GM23338 (cell line): ENCODE data around the gene SLC26A11. TPM values are rescaled to one million over a fixed set of nuclear protein-coding genes. Genes with fewer than 3 reads are reported as not detected.

ENCODE experiments used
- ATAC-seq: fragments of 200-7000 bp; cut with Tn5 transposase; 3 replicates; pipeline ENCODE4 v1.9.1; 2020
- DNase-seq: peaks from one replicate; pipeline ENCODE4 v3.0.0-alpha.2; 2015; ENCODE audit warnings: low spot score
- H2AFZ ChIP-seq: fragments of 200-600 bp; sonication (generic); 2 replicates; pipeline ENCODE4 v1.8.0; 2016; ENCODE audit warnings: antibody characterized with exemption, mild to moderate bottlenecking, moderate library complexity
- H3F3A ChIP-seq: fragments of 200-600 bp; sonication (generic); replicated peaks from 2 replicates; pipeline ENCODE4 v1.8.0; 2017; ENCODE audit warnings: antibody characterized with exemption, mixed run types, low read depth
- H3K27ac ChIP-seq: fragments of 200-600 bp; sonication (generic); 2 replicates; pipeline ENCODE4 v1.6.1; 2016; ENCODE audit warnings: low read depth
- H3K27me3 ChIP-seq: fragments of 200-600 bp; sonication (generic); 2 replicates; pipeline ENCODE4 v1.8.0; 2016; ENCODE audit warnings: mild to moderate bottlenecking, mixed run types, moderate library complexity; ENCODE audit not compliant: insufficient read depth
- H3K36me3 ChIP-seq: fragments of 200-600 bp; sonication (generic); 2 replicates; pipeline ENCODE4 v1.8.0; 2016; ENCODE audit warnings: mild to moderate bottlenecking; ENCODE audit not compliant: insufficient read depth
- H3K4me1 ChIP-seq: fragments of 200-600 bp; sonication (generic); 2 replicates; pipeline ENCODE4 v1.8.0; 2016; ENCODE audit warnings: mild to moderate bottlenecking, moderate library complexity; ENCODE audit not compliant: insufficient read depth
- H3K4me2 ChIP-seq: fragments of 200-600 bp; sonication (generic); 2 replicates; pipeline ENCODE4 v1.7.1; 2017; ENCODE audit warnings: mixed run types
- H3K4me3 ChIP-seq: fragments of 200-600 bp; sonication (generic); 2 replicates; pipeline ENCODE4 v1.6.1; 2016; ENCODE audit warnings: mixed run types
- H3K79me2 ChIP-seq: fragments of 200-600 bp; sonication (generic); replicated peaks from 2 replicates; pipeline ENCODE4 v1.8.0; 2017; ENCODE audit warnings: mild to moderate bottlenecking; ENCODE audit not compliant: insufficient read depth
- H3K9me2 ChIP-seq: fragments of 200-600 bp; sonication (generic); 2 replicates; pipeline ENCODE4 v1.8.0; 2017; ENCODE audit not compliant: insufficient read depth
- H4K20me1 ChIP-seq: fragments of 200-600 bp; sonication (generic); replicated peaks from 2 replicates; pipeline ENCODE4 v1.8.0; 2017; ENCODE audit warnings: mild to moderate bottlenecking; ENCODE audit not compliant: insufficient read depth
- H3K27ac Mint-ChIP-seq: 2 replicates; pipeline ENCODE4 v1.8.0; 2020; ENCODE audit warnings: inconsistent platforms, mild to moderate bottlenecking, moderate library complexity, mixed read lengths
- H3K27me3 Mint-ChIP-seq: 3 replicates; pipeline ENCODE4 v1.8.0; 2022; ENCODE audit warnings: low read depth, mild to moderate bottlenecking, moderate library complexity, mixed read lengths, inconsistent platforms; ENCODE audit not compliant: insufficient read depth, poor library complexity
- H3K36me3 Mint-ChIP-seq: 3 replicates; pipeline ENCODE4 v1.8.0; 2021; ENCODE audit warnings: low read depth, mild to moderate bottlenecking, inconsistent platforms, moderate library complexity, mixed read lengths
- H3K4me1 Mint-ChIP-seq: 3 replicates; pipeline ENCODE4 v1.8.0; 2020; ENCODE audit warnings: mild to moderate bottlenecking, inconsistent platforms, mixed read lengths
- H3K4me3 Mint-ChIP-seq: 3 replicates; pipeline ENCODE4 v1.8.0; 2021; ENCODE audit warnings: moderate library complexity, mild to moderate bottlenecking, inconsistent platforms, mixed read lengths
- H3K9me3 Mint-ChIP-seq: 3 replicates; pipeline ENCODE4 v1.8.0; 2020; ENCODE audit warnings: moderate library complexity, mild to moderate bottlenecking, inconsistent platforms, mixed read lengths
- CREB1 ChIP-seq: fragments of 250-450 bp; sonication (Bioruptor Pico); IDR thresholded peaks from 2 replicates; pipeline ENCODE4 v1.5.0; 2020; ENCODE audit warnings: low read depth, mild to moderate bottlenecking, moderate library complexity
- POLR2AphosphoS5 ChIP-seq: IDR thresholded peaks from 2 replicates; pipeline ENCODE4 v1.6.1; 2016; ENCODE audit warnings: antibody characterized with exemption, low read depth
- REST ChIP-seq: IDR thresholded peaks from one replicate; pipeline ENCODE4 v1.6.1; 2018; ENCODE audit warnings: antibody characterized with exemption; ENCODE audit not compliant: unreplicated experiment
- ZNF114 ChIP-seq: fragments of 250-450 bp; sonication (Bioruptor Pico); IDR thresholded peaks from 2 replicates; pipeline ENCODE4 v1.5.0; 2020; ENCODE audit warnings: mild to moderate bottlenecking, moderate library complexity
- ZNF331 ChIP-seq: fragments of 250-450 bp; sonication (Bioruptor Pico); IDR thresholded peaks from 2 replicates; pipeline ENCODE4 v1.5.0; 2020; ENCODE audit warnings: low read depth, mild to moderate bottlenecking, moderate library complexity
- polyA plus RNA-seq: library from polyadenylated mRNA; unstranded; fragments of >200 nt; fragmentation: Nextera tagmentation; extraction: Ambion mirVana; gene quantifications from 2 replicates; pipeline ENCODE4 v1.2.1, GENCODE V29; 2016
- total RNA-seq: library from RNA; depleted of rRNA; stranded (reverse); fragments of >200 nt; shearing (Covaris generic); gene quantifications from 2 replicates; pipeline ENCODE4 v1.2.3, GENCODE V29; 2014
- TF ChIP-seq, protein P1 (sequence below), 2 experiments: fragments of 200-600 bp in 1 of 2; sonication (generic) in 1 of 2; conservative IDR thresholded peaks; 2 replicates each; pipeline versions ENCODE4 v1.5.1 to v1.6.1; 2016 to 2017; ENCODE audit warnings: antibody characterized with exemption in 2 of 2, low read depth in 2 of 2, mild to moderate bottlenecking in 2 of 2, moderate library complexity in 1 of 2
- TF ChIP-seq, protein P2 (sequence below): fragments of 250-450 bp; sonication (Bioruptor Pico); IDR thresholded peaks from 2 replicates; pipeline ENCODE4 v1.5.0; 2020; ENCODE audit warnings: mild to moderate bottlenecking, moderate library complexity
- TF ChIP-seq, protein P3 (sequence below): IDR thresholded peaks from 2 replicates; pipeline ENCODE4 v1.6.1; 2016; ENCODE audit warnings: antibody characterized with exemption

SLC26A11 gene
- total and polyA plus RNA-seq, 2 experiments from 2014 or later = 10.9 to 23.0 TPM

DNA sequence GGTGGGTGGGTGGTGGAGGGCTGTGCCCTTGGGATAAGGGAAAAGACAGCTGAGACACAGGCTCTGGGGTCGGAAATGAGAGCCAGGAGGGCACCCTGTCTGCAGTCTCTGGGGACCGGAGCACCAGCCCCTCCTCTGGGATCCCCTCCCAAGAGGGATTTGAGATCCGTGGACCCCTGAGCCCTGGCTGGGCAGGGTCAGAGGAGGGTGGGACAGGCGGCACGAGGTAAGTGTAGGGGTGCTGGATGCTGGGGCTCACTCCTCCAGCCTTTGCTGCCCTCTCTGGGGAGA lies 519 bp upstream of the SLC26A11 start:
- H3K4me1 ChIP-seq = 0 out of 2 replicates have a peak, but pooled peaks cover 3% of the 10 kb centered on the region
- peaks cover 7% of the 10 kb centered on the region for H3K27me3 Mint-ChIP-seq
- H3K4me1 Mint-ChIP-seq = peaks cover 16% of the 10 kb centered on the region
- H3F3A ChIP-seq = peaks cover 7% of the 10 kb centered on the region; the same call in 1 of the 2 replicates
- DNase-seq (no peak), ATAC-seq (peak; percentile 16; the same call in 2 of the 3 replicates)
- no peak for TF ChIP-seq CREB1
- TF ChIP-seq, protein P1, sequence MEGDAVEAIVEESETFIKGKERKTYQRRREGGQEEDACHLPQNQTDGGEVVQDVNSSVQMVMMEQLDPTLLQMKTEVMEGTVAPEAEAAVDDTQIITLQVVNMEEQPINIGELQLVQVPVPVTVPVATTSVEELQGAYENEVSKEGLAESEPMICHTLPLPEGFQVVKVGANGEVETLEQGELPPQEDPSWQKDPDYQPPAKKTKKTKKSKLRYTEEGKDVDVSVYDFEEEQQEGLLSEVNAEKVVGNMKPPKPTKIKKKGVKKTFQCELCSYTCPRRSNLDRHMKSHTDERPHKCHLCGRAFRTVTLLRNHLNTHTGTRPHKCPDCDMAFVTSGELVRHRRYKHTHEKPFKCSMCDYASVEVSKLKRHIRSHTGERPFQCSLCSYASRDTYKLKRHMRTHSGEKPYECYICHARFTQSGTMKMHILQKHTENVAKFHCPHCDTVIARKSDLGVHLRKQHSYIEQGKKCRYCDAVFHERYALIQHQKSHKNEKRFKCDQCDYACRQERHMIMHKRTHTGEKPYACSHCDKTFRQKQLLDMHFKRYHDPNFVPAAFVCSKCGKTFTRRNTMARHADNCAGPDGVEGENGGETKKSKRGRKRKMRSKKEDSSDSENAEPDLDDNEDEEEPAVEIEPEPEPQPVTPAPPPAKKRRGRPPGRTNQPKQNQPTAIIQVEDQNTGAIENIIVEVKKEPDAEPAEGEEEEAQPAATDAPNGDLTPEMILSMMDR (conservative IDR thresholded peaks at IDR 0.05; ENCODE audit: low read depth in 2 of 2) = no peak
- no peak for TF ChIP-seq REST
- no peak for TF ChIP-seq ZNF331 (CRISPR knock-in tag)
- TF ChIP-seq, protein P2, sequence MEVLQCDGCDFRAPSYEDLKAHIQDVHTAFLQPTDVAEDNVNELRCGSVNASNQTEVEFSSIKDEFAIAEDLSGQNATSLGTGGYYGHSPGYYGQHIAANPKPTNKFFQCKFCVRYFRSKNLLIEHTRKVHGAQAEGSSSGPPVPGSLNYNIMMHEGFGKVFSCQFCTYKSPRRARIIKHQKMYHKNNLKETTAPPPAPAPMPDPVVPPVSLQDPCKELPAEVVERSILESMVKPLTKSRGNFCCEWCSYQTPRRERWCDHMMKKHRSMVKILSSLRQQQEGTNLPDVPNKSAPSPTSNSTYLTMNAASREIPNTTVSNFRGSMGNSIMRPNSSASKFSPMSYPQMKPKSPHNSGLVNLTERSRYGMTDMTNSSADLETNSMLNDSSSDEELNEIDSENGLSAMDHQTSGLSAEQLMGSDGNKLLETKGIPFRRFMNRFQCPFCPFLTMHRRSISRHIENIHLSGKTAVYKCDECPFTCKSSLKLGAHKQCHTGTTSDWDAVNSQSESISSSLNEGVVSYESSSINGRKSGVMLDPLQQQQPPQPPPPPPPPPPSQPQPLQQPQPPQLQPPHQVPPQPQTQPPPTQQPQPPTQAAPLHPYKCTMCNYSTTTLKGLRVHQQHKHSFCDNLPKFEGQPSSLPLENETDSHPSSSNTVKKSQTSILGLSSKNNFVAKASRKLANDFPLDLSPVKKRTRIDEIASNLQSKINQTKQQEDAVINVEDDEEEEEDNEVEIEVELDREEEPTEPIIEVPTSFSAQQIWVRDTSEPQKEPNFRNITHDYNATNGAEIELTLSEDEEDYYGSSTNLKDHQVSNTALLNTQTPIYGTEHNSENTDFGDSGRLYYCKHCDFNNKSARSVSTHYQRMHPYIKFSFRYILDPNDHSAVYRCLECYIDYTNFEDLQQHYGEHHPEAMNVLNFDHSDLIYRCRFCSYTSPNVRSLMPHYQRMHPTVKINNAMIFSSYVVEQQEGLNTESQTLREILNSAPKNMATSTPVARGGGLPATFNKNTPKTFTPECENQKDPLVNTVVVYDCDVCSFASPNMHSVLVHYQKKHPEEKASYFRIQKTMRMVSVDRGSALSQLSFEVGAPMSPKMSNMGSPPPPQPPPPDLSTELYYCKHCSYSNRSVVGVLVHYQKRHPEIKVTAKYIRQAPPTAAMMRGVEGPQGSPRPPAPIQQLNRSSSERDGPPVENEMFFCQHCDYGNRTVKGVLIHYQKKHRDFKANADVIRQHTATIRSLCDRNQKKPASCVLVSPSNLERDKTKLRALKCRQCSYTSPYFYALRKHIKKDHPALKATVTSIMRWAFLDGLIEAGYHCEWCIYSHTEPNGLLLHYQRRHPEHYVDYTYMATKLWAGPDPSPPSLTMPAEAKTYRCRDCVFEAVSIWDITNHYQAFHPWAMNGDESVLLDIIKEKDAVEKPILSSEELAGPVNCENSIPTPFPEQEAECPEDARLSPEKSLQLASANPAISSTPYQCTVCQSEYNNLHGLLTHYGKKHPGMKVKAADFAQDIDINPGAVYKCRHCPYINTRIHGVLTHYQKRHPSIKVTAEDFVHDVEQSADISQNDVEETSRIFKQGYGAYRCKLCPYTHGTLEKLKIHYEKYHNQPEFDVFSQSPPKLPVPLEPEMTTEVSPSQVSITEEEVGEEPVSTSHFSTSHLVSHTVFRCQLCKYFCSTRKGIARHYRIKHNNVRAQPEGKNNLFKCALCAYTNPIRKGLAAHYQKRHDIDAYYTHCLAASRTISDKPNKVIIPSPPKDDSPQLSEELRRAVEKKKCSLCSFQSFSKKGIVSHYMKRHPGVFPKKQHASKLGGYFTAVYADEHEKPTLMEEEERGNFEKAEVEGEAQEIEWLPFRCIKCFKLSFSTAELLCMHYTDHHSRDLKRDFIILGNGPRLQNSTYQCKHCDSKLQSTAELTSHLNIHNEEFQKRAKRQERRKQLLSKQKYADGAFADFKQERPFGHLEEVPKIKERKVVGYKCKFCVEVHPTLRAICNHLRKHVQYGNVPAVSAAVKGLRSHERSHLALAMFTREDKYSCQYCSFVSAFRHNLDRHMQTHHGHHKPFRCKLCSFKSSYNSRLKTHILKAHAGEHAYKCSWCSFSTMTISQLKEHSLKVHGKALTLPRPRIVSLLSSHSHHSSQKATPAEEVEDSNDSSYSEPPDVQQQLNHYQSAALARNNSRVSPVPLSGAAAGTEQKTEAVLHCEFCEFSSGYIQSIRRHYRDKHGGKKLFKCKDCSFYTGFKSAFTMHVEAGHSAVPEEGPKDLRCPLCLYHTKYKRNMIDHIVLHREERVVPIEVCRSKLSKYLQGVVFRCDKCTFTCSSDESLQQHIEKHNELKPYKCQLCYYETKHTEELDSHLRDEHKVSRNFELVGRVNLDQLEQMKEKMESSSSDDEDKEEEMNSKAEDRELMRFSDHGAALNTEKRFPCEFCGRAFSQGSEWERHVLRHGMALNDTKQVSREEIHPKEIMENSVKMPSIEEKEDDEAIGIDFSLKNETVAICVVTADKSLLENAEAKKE = no peak
- no peak for TF ChIP-seq ZNF114
- TF ChIP-seq, protein P3, sequence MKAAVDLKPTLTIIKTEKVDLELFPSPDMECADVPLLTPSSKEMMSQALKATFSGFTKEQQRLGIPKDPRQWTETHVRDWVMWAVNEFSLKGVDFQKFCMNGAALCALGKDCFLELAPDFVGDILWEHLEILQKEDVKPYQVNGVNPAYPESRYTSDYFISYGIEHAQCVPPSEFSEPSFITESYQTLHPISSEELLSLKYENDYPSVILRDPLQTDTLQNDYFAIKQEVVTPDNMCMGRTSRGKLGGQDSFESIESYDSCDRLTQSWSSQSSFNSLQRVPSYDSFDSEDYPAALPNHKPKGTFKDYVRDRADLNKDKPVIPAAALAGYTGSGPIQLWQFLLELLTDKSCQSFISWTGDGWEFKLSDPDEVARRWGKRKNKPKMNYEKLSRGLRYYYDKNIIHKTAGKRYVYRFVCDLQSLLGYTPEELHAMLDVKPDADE = no peak
- no peak for TF ChIP-seq POLR2AphosphoS5
- no peaks in the 10 kb centered on the region for H3K27me3 ChIP-seq
- H3K36me3 ChIP-seq = no peaks in the 10 kb centered on the region
- H2AFZ ChIP-seq = peak overlapping the region; percentile 94
- peaks cover 7% of the 10 kb centered on the region; the same call in 1 of the 2 replicates for H3K79me2 ChIP-seq
- H3K27ac Mint-ChIP-seq = peak overlapping the region; percentile 52; the same call in 1 of the 2 replicates
- H3K9me3 Mint-ChIP-seq = no peaks in the 10 kb centered on the region; the same call in 2 of the 3 replicates
- peak overlapping the region; percentile 97 for H3K4me2 ChIP-seq
- no peak overlapping the region for H3K27ac ChIP-seq
- H3K4me3 Mint-ChIP-seq = peak overlapping the region; percentile 94
- peaks cover 28% of the 10 kb centered on the region for H3K36me3 Mint-ChIP-seq
- H3K9me2 ChIP-seq = no peaks in the 10 kb centered on the region
- H3K4me3 ChIP-seq = peak overlapping the region; percentile 93
- H4K20me1 ChIP-seq = no peaks in the 10 kb centered on the region
